SK-N-SH (cell line): ENCODE data around the gene GRIN2A. TPM values are rescaled to one million over a fixed set of nuclear protein-coding genes. Genes with fewer than 3 reads are reported as not detected.

Experiments used
- CTCF ChIA-PET: fragments of 300-600, 350-600 bp; formaldehyde crosslinking; extraction: SDS; loops from one replicate; lab custom pipeline; 2021; lab: Yijun Ruan, JAX
- POLR2A ChIA-PET: fragments of 350-600 bp; sonication (Branson Sonifier 250); formaldehyde crosslinking; extraction: SDS; loops from one replicate; lab custom pipeline; 2020; ENCODE audit warnings: antibody characterized with exemption, inconsistent platforms; lab: Yijun Ruan, JAX
- DNase-seq: peaks from one replicate; pipeline ENCODE4 v3.0.0; 2012
- H2AFZ ChIP-seq: fragments of 200-600 bp; sonication (generic); 2 replicates; pipeline ENCODE4 v1.8.1; 2016; ENCODE audit warnings: antibody characterized with exemption, mild to moderate bottlenecking, low read depth
- H3F3A ChIP-seq: fragments of 200-600 bp; sonication (generic); replicated peaks from 2 replicates; pipeline ENCODE3; 2016; ENCODE audit warnings: antibody characterized with exemption, mild to moderate bottlenecking; ENCODE audit not compliant: insufficient read depth
- H3K27ac ChIP-seq, 2 experiments: fragments of 200-500 bp in 1 of 2; fragments of 200-600 bp in 1 of 2; sonication (Bioruptor generic) in 1 of 2; sonication (generic), shearing (Covaris generic) in 1 of 2; 2 replicates each; pipeline versions ENCODE4 v1.5.1 to v1.6.1; 2014 to 2016; ENCODE audit warnings: low read depth in 2 of 2, inconsistent platforms in 1 of 2, low read length in 1 of 2, mild to moderate bottlenecking in 1 of 2, mixed read lengths in 1 of 2
- H3K27me3 ChIP-seq: fragments of 200-600 bp; sonication (generic), shearing (Covaris generic); 2 replicates; pipeline ENCODE4 v1.6.1; 2016; ENCODE audit warnings: mixed run types; ENCODE audit not compliant: insufficient read depth
- H3K36me3 ChIP-seq, 2 experiments: fragments of 200-500 bp in 1 of 2; fragments of 200-600 bp in 1 of 2; sonication (Bioruptor generic) in 1 of 2; sonication (generic) in 1 of 2; replicated peaks in 1 of 2; 2 replicates each; pipeline versions ENCODE3 to v1.5.1; 2014 to 2016; ENCODE audit warnings: low read length in 1 of 2, mild to moderate bottlenecking in 1 of 2; ENCODE audit not compliant: insufficient read depth in 2 of 2, control insufficient read depth in 1 of 2
- H3K4me1 ChIP-seq, 2 experiments: fragments of 200-500 bp in 1 of 2; fragments of 200-600 bp in 1 of 2; sonication (Bioruptor generic) in 1 of 2; sonication (generic), shearing (Covaris generic) in 1 of 2; 2 replicates each; pipeline versions ENCODE4 v1.5.1 to v1.6.1; 2014 to 2016; ENCODE audit warnings: low read depth in 1 of 2, low read length in 1 of 2, mixed run types in 1 of 2; ENCODE audit not compliant: insufficient read depth in 2 of 2, control insufficient read depth in 1 of 2
- H3K4me2 ChIP-seq: fragments of 200-600 bp; sonication (generic), shearing (Covaris generic); 2 replicates; pipeline ENCODE4 v1.6.1; 2017; ENCODE audit warnings: mixed run types
- H3K4me3 ChIP-seq, 2 experiments: fragments of 200-500 bp in 1 of 2; fragments of 200-600 bp in 1 of 2; sonication (Bioruptor generic) in 1 of 2; sonication (generic), shearing (Covaris generic) in 1 of 2; 2 replicates each; pipeline versions ENCODE4 v1.5.1 to v1.8.1; 2014 to 2016; ENCODE audit warnings: low read depth in 2 of 2, inconsistent platforms in 1 of 2, low read length in 1 of 2, mild to moderate bottlenecking in 1 of 2, mixed read lengths in 1 of 2, moderate library complexity in 1 of 2
- H3K79me2 ChIP-seq: fragments of 200-600 bp; sonication (generic); 2 replicates; pipeline ENCODE4 v1.8.1; 2017; ENCODE audit warnings: mild to moderate bottlenecking; ENCODE audit not compliant: insufficient read depth
- H3K9ac ChIP-seq: fragments of 200-600 bp; sonication (generic); 2 replicates; pipeline ENCODE4 v1.6.1; 2017; ENCODE audit warnings: mixed run types
- H3K9me2 ChIP-seq: fragments of 200-600 bp; sonication (generic); 2 replicates; pipeline ENCODE4 v1.6.1; 2017; ENCODE audit warnings: mixed run types
- H3K9me3 ChIP-seq: fragments of 200-600 bp; sonication (generic); 2 replicates; pipeline ENCODE4 v1.6.1; 2017; ENCODE audit warnings: mixed run types, mild to moderate bottlenecking, moderate library complexity
- H4K20me1 ChIP-seq: fragments of 200-600 bp; sonication (generic); 2 replicates; pipeline ENCODE4 v1.6.1; 2017; ENCODE audit warnings: mild to moderate bottlenecking, mixed run types; ENCODE audit not compliant: insufficient read depth
- ELF1 ChIP-seq: IDR thresholded peaks from 2 replicates; pipeline ENCODE4 v1.4.0; 2012
- FOXM1 ChIP-seq: IDR thresholded peaks from 2 replicates; pipeline ENCODE4 v1.4.0; 2012; ENCODE audit warnings: low read depth, mild to moderate bottlenecking
- GATA2 ChIP-seq: sonication (generic); formaldehyde crosslinking; IDR thresholded peaks from 2 replicates; pipeline ENCODE4 v1.5.0; 2020; ENCODE audit warnings: mild to moderate bottlenecking, missing genetic modification reagents
- MEF2A ChIP-seq: IDR thresholded peaks from 2 replicates; pipeline ENCODE4 v1.4.0; 2012; ENCODE audit warnings: low read depth, borderline replicate concordance
- MXI1 ChIP-seq: IDR thresholded peaks from 2 replicates; pipeline ENCODE4 v1.6.1; 2012; ENCODE audit warnings: mild to moderate bottlenecking, low read depth, low read length, improper control_type of control experiment
- NRF1 ChIP-seq: IDR thresholded peaks from 2 replicates; pipeline ENCODE4 v1.6.1; 2012; ENCODE audit warnings: low read depth, mild to moderate bottlenecking, low read length
- RFX5 ChIP-seq: IDR thresholded peaks from 2 replicates; pipeline ENCODE4 v1.6.1; 2012; ENCODE audit warnings: mild to moderate bottlenecking, improper control_type of control experiment, low read length
- RXRA ChIP-seq: IDR thresholded peaks from 2 replicates; pipeline ENCODE4 v1.4.0; 2012; ENCODE audit warnings: low read depth, mild to moderate bottlenecking, borderline replicate concordance
- SIN3A ChIP-seq: IDR thresholded peaks from 2 replicates; pipeline ENCODE4 v1.6.1; 2012; ENCODE audit warnings: low read depth, mild to moderate bottlenecking, low read length, moderate library complexity, borderline replicate concordance
- TAF1 ChIP-seq: IDR thresholded peaks from 2 replicates; pipeline ENCODE4 v1.6.1; 2012; ENCODE audit warnings: low read depth, mild to moderate bottlenecking, low read length, moderate library complexity, borderline replicate concordance
- USF1 ChIP-seq: IDR thresholded peaks from 2 replicates; pipeline ENCODE4 v1.4.0; 2012; ENCODE audit warnings: low read depth, borderline replicate concordance
- WGBS: methylation state at CpG from one replicate; pipeline ENCODE4 v1.1.6; 2017; ENCODE audit warnings: low lambda C conversion rate; 5-methylcytosine and 5-hydroxymethylcytosine counted together
- polyA plus RNA-seq, 3 experiments: library from polyadenylated mRNA; depleted of rRNA; stranded (reverse); fragments of >200 nt; gene quantifications; 2 replicates each; pipeline ENCODE4 v1.2.3, GENCODE V29; 2012
- TF ChIP-seq, protein P1 (sequence below): fragments of 200-600 bp; sonication (generic); IDR thresholded peaks from 2 replicates; pipeline ENCODE4 v1.6.1; 2017; ENCODE audit warnings: antibody characterized with exemption, mild to moderate bottlenecking, moderate library complexity
- TF ChIP-seq, protein P2 (sequence below): IDR thresholded peaks from 2 replicates; pipeline ENCODE4 v1.6.1; 2012; ENCODE audit warnings: mild to moderate bottlenecking, low read depth, low read length, moderate library complexity
- TF ChIP-seq, protein P3 (sequence below): IDR thresholded peaks from 2 replicates; pipeline ENCODE4 v1.4.0; 2012; ENCODE audit warnings: low read depth

The GRIN2A gene
- polyA plus RNA-seq, 1 of the 3 experiments (the other 2 are of a cell fraction): not detected

GRCh38 chr16:10048850-10049249 is 133.4 kb downstream of the GRIN2A start:
- H2AFZ ChIP-seq: no peak overlapping the region
- no peaks in the 10 kb centered on the region for H4K20me1 ChIP-seq
- H3K27me3 ChIP-seq: no peaks in the 10 kb centered on the region
- no peak overlapping the region for H3K4me3 ChIP-seq
- no peak overlapping the region for H3K27ac ChIP-seq
- no peak for TF ChIP-seq GATA2
- no peak for TF ChIP-seq ELF1
- no peak for TF ChIP-seq RFX5
- TF ChIP-seq SIN3A: no peak
- TF ChIP-seq, protein P1, sequence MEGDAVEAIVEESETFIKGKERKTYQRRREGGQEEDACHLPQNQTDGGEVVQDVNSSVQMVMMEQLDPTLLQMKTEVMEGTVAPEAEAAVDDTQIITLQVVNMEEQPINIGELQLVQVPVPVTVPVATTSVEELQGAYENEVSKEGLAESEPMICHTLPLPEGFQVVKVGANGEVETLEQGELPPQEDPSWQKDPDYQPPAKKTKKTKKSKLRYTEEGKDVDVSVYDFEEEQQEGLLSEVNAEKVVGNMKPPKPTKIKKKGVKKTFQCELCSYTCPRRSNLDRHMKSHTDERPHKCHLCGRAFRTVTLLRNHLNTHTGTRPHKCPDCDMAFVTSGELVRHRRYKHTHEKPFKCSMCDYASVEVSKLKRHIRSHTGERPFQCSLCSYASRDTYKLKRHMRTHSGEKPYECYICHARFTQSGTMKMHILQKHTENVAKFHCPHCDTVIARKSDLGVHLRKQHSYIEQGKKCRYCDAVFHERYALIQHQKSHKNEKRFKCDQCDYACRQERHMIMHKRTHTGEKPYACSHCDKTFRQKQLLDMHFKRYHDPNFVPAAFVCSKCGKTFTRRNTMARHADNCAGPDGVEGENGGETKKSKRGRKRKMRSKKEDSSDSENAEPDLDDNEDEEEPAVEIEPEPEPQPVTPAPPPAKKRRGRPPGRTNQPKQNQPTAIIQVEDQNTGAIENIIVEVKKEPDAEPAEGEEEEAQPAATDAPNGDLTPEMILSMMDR: no peak
- no peak for TF ChIP-seq FOXM1
- TF ChIP-seq MXI1: no peak
- no peak for TF ChIP-seq USF1
- no peaks in the 10 kb centered on the region for H3K36me3 ChIP-seq
- no peak overlapping the region for H3K9ac ChIP-seq
- no peaks in the 10 kb centered on the region for H3K79me2 ChIP-seq
- no peaks in the 10 kb centered on the region for H3F3A ChIP-seq
- ChIA-PET CTCF (interaction anchor here (0.6 kb wide), 1 partner anchor 18 kb away, joined by 3 read pairs; no protein-coding TSS in a partner anchor), POLR2A (no interaction called here)
- WGBS: 16% methylated on average over 4 of the region's 4 CpGs
- H3K4me2 ChIP-seq: no peak overlapping the region
- peaks cover 0 to 6% of the 10 kb centered on the region in 2 experiments; a peak in 1 of 4 replicates for H3K4me1 ChIP-seq
- no peaks in the 10 kb centered on the region for H3K9me2 ChIP-seq
- no peaks in the 10 kb centered on the region for H3K9me3 ChIP-seq
- DNase-seq: no peak

- no peak for TF ChIP-seq RXRA
- TF ChIP-seq, protein P2, sequence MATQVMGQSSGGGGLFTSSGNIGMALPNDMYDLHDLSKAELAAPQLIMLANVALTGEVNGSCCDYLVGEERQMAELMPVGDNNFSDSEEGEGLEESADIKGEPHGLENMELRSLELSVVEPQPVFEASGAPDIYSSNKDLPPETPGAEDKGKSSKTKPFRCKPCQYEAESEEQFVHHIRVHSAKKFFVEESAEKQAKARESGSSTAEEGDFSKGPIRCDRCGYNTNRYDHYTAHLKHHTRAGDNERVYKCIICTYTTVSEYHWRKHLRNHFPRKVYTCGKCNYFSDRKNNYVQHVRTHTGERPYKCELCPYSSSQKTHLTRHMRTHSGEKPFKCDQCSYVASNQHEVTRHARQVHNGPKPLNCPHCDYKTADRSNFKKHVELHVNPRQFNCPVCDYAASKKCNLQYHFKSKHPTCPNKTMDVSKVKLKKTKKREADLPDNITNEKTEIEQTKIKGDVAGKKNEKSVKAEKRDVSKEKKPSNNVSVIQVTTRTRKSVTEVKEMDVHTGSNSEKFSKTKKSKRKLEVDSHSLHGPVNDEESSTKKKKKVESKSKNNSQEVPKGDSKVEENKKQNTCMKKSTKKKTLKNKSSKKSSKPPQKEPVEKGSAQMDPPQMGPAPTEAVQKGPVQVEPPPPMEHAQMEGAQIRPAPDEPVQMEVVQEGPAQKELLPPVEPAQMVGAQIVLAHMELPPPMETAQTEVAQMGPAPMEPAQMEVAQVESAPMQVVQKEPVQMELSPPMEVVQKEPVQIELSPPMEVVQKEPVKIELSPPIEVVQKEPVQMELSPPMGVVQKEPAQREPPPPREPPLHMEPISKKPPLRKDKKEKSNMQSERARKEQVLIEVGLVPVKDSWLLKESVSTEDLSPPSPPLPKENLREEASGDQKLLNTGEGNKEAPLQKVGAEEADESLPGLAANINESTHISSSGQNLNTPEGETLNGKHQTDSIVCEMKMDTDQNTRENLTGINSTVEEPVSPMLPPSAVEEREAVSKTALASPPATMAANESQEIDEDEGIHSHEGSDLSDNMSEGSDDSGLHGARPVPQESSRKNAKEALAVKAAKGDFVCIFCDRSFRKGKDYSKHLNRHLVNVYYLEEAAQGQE: no peak
- TF ChIP-seq TAF1: no peak
- TF ChIP-seq NRF1: no peak
- TF ChIP-seq MEF2A: no peak
- TF ChIP-seq, protein P3, sequence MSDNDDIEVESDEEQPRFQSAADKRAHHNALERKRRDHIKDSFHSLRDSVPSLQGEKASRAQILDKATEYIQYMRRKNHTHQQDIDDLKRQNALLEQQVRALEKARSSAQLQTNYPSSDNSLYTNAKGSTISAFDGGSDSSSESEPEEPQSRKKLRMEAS: no peak
- no peak for TF ChIP-seq USF1
- WGBS: 20% methylated on average over 4 of the region's 4 CpGs
- H3K9me2 ChIP-seq: no peaks in the 10 kb centered on the region
- no peak overlapping the region for H2AFZ ChIP-seq
- H3K27me3 ChIP-seq: no peaks in the 10 kb centered on the region
- H3K4me2 ChIP-seq: no peak overlapping the region
- H3K9ac ChIP-seq: no peak overlapping the region
- no peak overlapping the region for H3K4me3 ChIP-seq
- ChIA-PET CTCF (no interaction called here), POLR2A (no interaction called here)
- DNase-seq: no peak
- H3K9me3 ChIP-seq: no peaks in the 10 kb centered on the region
- H3K4me1 ChIP-seq: peaks cover 0 to 6% of the 10 kb centered on the region in 2 experiments; a peak in 1 of 4 replicates
- no peaks in the 10 kb centered on the region for H4K20me1 ChIP-seq
- no peaks in the 10 kb centered on the region for H3F3A ChIP-seq
- H3K27ac ChIP-seq: no peak overlapping the region
- no peaks in the 10 kb centered on the region for H3K36me3 ChIP-seq
- no peaks in the 10 kb centered on the region for H3K79me2 ChIP-seq
These were observed 136.3 kb downstream of the GRIN2A start for GRCh38 chr16:10045947-10046346.
